Fibroblast of skin of left biceps (primary cell): Measurements from ENCODE around the gene APOM.

Experiments
- DNase-seq, 2 experiments: peaks; one replicate each; pipeline ENCODE4 v3.0.0-alpha.2; 2013; ENCODE audit warnings: low read depth in 2 of 2

Gene APOM

GRCh38 chr6:31680226-31681134 is 24.8 kb downstream of the APOM start, which contains the start of gene LY6G5C:
Gene LY6G5C (minus strand): TSS chr6:31681067. CDS start chr6:31680373, 694 bp downstream.
- peak; percentile 52 to 54 for DNase-seq

- no peak for DNase-seq
Measured at GRCh38 chr6:31681135-31681671, 25.5 kb downstream of the APOM start.

GRCh38 chr6:31683591-31683990 is 27.9 kb downstream of the APOM start:
- no peak for DNase-seq

GRCh38 chr6:31686483-31686882 is 30.8 kb downstream of the APOM start:
- DNase-seq, result no peak

GRCh38 chr6:31687321-31687720 is 31.6 kb downstream of the APOM start:
- DNase-seq, result no peak

GRCh38 chr6:31687860-31688693 is 32.4 kb downstream of the APOM start:
- no peak for DNase-seq

- DNase-seq, result no peak
Measured at GRCh38 chr6:31689249-31690110, 33.8 kb downstream of the APOM start.

GRCh38 chr6:31690231-31691077 is 34.8 kb downstream of the APOM start:
- no peak for DNase-seq

GRCh38 chr6:31691078-31691463 is 35.4 kb downstream of the APOM start:
- no peak for DNase-seq

GRCh38 chr6:31691564-31692108 is 35.9 kb downstream of the APOM start:
- DNase-seq, result no peak

GRCh38 chr6:31692353-31692752 is 36.7 kb downstream of the APOM start:
- no peak for DNase-seq

- no peak for DNase-seq
Measured at GRCh38 chr6:31692886-31693285, 37.2 kb downstream of the APOM start.

- no peak for DNase-seq
Measured at GRCh38 chr6:31693535-31693934, 37.8 kb downstream of the APOM start.

- DNase-seq, result no peak
Measured at GRCh38 chr6:31697555-31697954, 41.9 kb downstream of the APOM start.

GRCh38 chr6:31700740-31701401 is 45.2 kb downstream of the APOM start:
- no peak for DNase-seq

- DNase-seq, result no peak
Measured at GRCh38 chr6:31701666-31702404, 46.1 kb downstream of the APOM start.

GRCh38 chr6:31702405-31702818 is 46.7 kb downstream of the APOM start:
- DNase-seq, result no peak

GRCh38 chr6:31702819-31703716 is 47.4 kb downstream of the APOM start, which contains the start of gene ABHD16A:
Gene ABHD16A (minus strand): TSS chr6:31703324. CDS start chr6:31703281, 43 bp downstream.
- DNase-seq, result peak; percentile 94 to 95
